Stimulated activated CD4-positive, alpha-beta T cell treated with anti-CD3 and anti-CD28 coated beads, Interleukin-2, amount 100 ng/mL, for 48 hours (primary cell): ENCODE data around the gene CLEC2L.

Experiments used
- DNase-seq, 2 donors: peaks; one replicate each; pipeline ENCODE4 v3.0.0-alpha.2; 2020

The CLEC2L gene

GRCh38 chr7:139557857-139558581, 34.5 kb downstream of the CLEC2L start:
- DNase-seq, result no peak

GRCh38 chr7:139559364-139560105, 36.0 kb downstream of the CLEC2L start:
- no peak for DNase-seq

DNA sequence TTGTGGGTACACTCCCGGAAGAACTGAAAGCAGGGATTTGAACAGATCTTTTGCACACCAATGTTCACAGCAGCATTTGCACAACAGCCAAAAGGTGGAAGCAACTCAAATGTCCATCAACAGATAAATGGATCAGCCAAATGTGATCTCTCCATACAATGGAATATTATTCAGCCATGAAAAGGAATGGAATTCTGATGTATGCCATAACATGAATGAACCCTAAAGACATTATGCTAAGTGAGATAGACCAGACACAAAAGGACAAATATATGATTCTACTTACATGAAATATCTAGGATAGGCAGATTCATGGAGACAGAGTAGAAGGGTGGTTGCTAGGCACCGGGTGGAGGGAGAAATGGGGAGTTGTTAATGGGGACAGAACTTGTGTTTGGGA, 36.7 kb downstream of the CLEC2L start:
- DNase-seq, result no peak

DNA sequence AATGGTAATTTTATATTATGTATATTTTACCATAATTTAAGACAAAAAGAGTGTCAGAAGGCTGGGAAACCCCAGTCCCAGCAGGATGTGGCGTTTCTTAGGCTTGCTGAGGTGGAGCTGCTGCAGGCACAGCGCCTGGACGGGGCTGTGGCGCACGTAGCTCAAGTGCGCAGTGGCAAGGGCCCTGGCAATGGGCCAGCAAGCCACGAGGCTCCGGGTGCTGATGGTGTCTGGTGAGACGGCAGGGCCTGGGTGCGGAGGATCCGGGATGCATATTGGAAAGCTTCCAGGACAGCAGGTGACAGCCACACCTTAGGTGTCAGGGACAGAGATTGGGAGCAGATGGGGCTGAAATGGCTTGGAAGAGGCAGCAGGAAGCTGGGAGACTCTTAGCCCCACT, 37.2 kb downstream of the CLEC2L start:
- DNase-seq, result no peak

- DNase-seq, result no peak
These were observed 39.0 kb downstream of the CLEC2L start for GRCh38 chr7:139562491-139562890.

GRCh38 chr7:139562961-139563565, 39.6 kb downstream of the CLEC2L start:
- DNase-seq, result no peak

GRCh38 chr7:139563856-139564255, 40.4 kb downstream of the CLEC2L start:
- DNase-seq, result no peak

DNA sequence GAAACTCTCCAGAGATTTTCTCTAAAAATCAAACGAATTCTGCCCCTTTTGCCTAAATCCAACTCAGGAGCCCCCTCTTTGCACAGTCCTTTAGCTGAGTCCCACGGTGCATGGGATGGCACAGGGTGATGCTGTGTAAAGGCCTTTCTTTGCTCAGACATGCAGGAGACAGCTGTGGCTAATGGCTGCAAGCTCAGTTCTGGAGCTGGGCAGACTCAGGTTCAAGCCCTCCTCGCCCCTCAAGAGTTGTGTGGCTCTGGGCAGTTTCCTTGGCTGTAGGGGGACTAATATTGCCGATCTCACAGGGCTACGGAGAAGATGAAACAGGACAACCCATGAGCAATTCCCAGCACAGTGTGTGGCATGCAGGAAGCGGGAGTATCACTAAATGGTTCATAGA, 42.6 kb downstream of the CLEC2L start:
- DNase-seq, result no peak

DNA sequence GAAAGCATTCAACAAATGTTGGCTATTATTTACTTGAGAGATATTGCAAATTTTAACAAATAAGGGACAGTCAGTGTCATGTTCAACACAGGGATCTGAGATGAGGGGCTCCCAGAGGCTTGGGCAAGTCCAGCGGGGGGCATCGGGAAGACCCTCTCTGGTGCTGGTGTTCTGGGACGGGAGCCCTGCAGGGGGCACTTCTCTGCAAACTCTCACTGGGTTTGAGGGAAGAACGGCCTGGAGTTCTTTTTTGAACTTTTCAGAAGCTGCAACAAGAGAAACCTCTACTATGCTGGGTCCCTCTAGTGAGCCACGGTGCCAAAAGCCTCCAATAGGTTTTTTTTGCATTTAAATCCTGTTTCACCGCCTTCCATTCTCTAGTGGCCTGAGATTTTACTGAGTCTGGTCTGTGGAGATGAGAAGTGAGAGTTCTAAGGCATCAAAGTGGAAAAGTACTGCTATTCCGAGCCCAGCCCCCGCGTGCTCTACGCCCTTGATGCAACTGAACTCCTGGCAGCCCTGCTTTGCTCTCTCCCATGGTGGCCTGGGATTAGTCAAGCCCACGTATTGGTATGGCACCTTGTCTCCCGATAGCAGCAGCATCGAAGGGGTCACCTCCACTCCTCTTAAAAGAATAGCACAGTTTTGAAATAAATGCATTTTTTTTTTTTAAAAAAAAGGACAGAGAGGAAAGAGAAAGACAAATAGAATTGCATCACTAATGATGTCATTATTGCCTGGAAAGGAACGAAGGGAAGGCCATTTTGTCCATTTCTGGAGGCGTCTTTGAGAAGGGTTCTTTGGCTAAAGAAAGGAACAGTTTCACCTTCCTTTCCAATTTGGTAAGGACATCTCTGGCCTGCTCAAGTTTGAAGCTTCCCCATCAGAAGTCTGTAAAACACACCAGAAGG, 43.5 kb downstream of the CLEC2L start:
- no peak for DNase-seq

GRCh38 chr7:139567647-139568345, 44.3 kb downstream of the CLEC2L start:
- no peak for DNase-seq

DNA sequence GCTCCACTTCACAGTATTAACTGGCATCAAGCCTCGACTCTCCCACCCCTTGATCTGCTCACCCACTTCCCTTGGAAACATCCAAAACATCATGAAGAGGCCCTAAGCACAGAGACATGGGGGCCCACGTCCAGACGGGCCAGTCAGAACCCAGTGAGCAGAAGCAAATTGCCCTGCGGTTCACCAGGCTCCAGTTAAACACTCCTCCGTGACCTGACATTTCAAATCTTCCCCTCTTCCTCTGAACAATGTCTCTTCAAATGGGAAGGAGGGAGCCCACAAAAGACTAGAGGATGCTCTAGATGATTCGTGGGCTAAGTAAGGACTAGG, 44.8 kb downstream of the CLEC2L start:
- DNase-seq, result no peak

DNA sequence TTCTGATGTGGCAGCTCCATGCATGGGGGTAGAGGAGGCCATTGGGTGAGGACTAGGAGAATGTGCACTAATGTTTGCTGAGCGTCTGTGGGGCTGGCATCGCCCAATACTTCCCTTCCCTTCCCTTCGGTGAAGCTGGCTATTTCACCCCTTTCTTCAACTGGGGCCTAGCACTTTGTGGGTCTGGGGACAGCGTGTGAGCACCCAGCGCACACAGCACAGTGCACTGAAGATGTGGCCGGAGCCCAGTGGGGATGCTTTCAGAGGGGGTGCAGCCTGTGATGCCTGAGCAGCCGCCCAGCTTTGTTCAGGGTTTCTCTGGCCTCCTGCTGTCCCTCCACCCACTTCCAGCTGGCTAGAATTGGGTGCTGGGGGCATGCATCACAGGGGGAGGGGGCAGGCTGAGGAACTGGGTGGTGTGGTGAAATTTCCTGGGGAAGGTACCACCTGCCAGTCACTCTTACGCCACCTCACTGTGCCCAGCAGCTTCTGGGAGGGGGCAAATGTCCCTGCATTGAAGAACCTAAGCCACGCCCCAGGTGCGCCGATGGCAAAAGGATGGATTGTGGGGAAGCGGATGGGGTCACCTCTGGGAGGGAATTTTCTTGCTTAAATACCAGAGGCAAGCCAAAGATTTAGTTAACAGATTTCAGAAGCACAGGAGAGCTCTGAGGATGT, 45.5 kb downstream of the CLEC2L start:
- DNase-seq, result no peak

GRCh38 chr7:139570119-139570518, 46.6 kb downstream of the CLEC2L start:
- no peak for DNase-seq

GRCh38 chr7:139570626-139571025, 47.1 kb downstream of the CLEC2L start:
- DNase-seq, result no peak

- no peak for DNase-seq
These were observed 47.7 kb downstream of the CLEC2L start for GRCh38 chr7:139571190-139571589.

DNA sequence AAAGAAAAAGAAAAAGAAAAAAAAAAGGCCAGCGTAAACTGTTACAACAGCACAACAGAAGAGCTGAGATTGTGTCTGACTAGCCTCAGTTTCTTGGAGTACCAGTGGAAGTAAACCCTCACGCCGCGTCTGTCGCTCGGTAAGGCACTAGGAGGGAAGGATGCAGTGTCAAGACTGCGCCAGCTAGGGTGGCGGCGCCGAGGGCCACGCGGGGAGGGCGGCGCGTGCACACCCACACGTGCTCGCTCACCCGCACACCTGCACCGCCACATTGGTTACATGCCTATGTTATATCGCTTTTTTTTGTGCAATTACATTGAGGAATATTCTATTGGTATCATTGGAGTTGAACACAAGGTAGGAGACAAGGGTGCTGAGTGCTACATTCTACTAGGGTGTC, 48.2 kb downstream of the CLEC2L start:
- DNase-seq, result no peak

- no peak for DNase-seq
These were observed 48.6 kb downstream of the CLEC2L start for GRCh38 chr7:139572071-139572470.

DNA sequence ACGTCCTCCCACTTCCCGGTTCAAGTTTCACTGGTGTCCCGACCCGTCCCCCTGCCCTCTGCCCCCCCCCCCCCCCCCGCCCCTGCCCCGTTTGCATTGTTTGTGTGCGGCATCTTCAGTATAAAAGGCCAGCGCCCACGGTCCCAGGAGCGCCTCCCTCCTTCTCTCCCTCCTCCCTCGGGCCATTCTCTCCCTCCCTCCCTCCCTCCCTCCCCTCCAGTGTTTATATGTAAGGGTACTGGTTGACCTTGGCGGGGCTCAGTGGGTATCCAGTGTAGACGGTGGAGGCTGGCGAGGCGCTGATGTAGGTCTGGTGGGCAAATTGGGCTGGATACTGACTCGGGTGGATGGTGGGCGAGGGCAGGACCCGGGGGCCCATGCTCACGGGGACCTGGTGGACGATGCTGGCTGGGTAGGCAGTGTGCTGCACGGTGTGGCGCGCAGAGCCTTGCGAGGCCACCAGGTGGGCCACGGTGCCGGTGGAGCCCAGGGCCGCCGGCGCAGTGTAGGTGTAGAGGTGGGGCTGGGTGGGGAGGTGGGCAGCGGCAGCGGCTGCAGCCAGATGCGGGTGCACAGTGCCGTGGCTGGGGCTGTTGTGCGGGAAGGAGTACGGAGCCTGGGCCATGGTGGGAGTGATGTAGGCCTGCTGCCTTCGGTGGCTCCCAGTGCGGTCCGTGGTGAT, 49.4 kb downstream of the CLEC2L start:
- DNase-seq, result no peak

DNA sequence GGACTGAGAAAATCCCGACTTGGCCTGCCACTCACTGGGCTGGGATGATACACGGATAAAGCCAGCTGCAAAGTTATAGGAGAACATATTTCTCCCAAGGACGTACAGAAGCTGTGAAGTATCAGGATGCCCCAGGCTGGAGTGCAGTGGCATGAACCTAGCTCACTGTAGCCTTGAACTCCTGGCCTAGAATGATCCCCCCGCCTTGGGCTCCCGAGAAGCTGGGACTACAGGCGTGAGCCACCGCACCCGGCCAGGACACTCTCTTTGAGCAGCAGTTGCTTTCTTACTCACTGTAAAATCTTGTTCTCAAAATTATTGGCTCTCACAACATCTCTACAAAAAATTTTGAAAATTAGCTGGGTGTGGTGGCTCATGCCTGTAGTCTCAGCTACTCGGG, 50.4 kb downstream of the CLEC2L start:
- DNase-seq, result no peak

DNA sequence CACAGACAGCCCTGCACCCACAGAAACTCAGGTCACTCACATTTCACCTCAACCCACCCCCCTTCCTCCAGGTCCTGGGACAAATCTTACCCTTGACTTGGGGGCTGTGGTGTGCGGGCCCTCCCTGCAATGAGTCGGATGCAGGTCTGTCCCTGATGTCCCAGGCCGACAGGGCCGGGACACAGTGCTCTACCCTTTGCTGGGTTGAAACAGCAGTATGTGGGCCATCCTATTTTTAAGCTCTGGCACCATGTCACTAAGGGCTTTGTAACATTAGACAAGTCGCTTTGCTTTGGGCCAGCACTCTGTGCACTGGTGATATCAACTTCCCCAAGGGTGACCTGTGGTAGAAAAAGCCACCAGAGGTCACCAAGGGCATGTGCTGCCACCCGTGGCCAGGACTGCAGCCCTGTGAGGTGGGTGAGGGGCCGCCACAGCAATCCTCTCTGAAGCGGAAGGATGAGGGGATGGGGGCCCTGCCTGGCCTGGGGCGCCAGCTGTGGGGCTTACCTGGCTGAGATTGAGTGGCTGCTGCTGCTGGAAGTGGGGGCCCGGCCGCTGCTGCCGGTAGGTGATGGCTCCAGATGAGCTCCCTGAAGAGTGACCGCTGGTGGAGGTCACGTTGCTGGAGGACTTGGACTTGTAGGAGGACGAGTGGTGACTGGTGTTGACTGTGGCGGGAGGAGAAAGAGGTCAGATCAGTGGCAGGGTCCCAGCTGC, 51.3 kb downstream of the CLEC2L start:
- no peak for DNase-seq

- no peak for DNase-seq
These were observed 51.8 kb downstream of the CLEC2L start for GRCh38 chr7:139575338-139575680.
